Keratinocyte (primary cell): Measurements from ENCODE around the gene MRAP. TPM values are rescaled to one million over a fixed set of nuclear protein-coding genes. Genes with fewer than 3 reads are reported as not detected.
A peak's percentile ranks its signal among the peaks of the same experiment; 100 is the strongest.
"Not testable (repeated sequence)": the region's sequence is repeated elsewhere in the genome, so short reads cannot be mapped to it uniquely, and the experiment has no call there.

Experiments used
- DNase-seq: peaks from one replicate; pipeline ENCODE4 v3.0.0-alpha.2; 2011; ENCODE audit warnings: low read depth, missing footprints, low spot score
- FAIRE-seq: peaks from 2 replicates; lab custom pipeline; 2011; peaks lifted over from hg19 to GRCh38; lab: Jason Lieb, UNC
- H2AFZ ChIP-seq: 2 replicates; pipeline ENCODE4 v1.6.0; 2012; ENCODE audit warnings: low read length, control low read depth, inconsistent platforms; ENCODE audit not compliant: control insufficient read depth
- H3K27ac ChIP-seq: 2 replicates; pipeline ENCODE4 v1.5.1; 2011; ENCODE audit warnings: low read length; ENCODE audit not compliant: control insufficient read depth, insufficient read depth
- H3K27me3 ChIP-seq: 3 replicates; pipeline ENCODE4 v1.6.0; 2011; ENCODE audit warnings: low read length; ENCODE audit not compliant: control insufficient read depth, insufficient read depth; ENCODE audit errors: extremely low read depth
- H3K36me3 ChIP-seq, 2 experiments: 2 replicates in 1 of 2; 3 replicates in 1 of 2; pipeline ENCODE4 v1.5.1; 2011; ENCODE audit warnings: low read length in 2 of 2, mild to moderate bottlenecking in 1 of 2; ENCODE audit not compliant: control insufficient read depth in 2 of 2, insufficient read depth in 2 of 2; ENCODE audit errors: extremely low read depth in 1 of 2
- H3K4me1 ChIP-seq: 3 replicates; pipeline ENCODE4 v1.5.1; 2011; ENCODE audit warnings: low read length; ENCODE audit not compliant: control insufficient read depth, insufficient read depth; ENCODE audit errors: extremely low read depth
- H3K4me2 ChIP-seq: 3 replicates; pipeline ENCODE4 v1.6.0; 2011; ENCODE audit warnings: low read depth, low read length; ENCODE audit not compliant: control insufficient read depth, insufficient read depth; ENCODE audit errors: extremely low read depth
- H3K4me3 ChIP-seq, 3 experiments: fragments of 200-600 bp in 1 of 3; sonication (generic) in 1 of 3; 2 replicates in 2 of 3; 3 replicates in 1 of 3; pipeline ENCODE4 v1.5.1; 2011 to 2016; ENCODE audit warnings: low read length in 3 of 3, mild to moderate bottlenecking in 3 of 3, control low read depth in 2 of 3, inconsistent platforms in 1 of 3, low read depth in 1 of 3, mixed read lengths in 1 of 3, mixed run types in 1 of 3, moderate library complexity in 1 of 3; ENCODE audit not compliant: control insufficient read depth in 2 of 3, insufficient read depth in 2 of 3; ENCODE audit errors: extremely low read depth in 1 of 3
- H3K79me2 ChIP-seq: 2 replicates; pipeline ENCODE4 v1.6.0; 2012; ENCODE audit warnings: low read length; ENCODE audit not compliant: control insufficient read depth, insufficient read depth
- H3K9ac ChIP-seq: 3 replicates; pipeline ENCODE4 v1.6.0; 2011; ENCODE audit warnings: low read length; ENCODE audit not compliant: control insufficient read depth, insufficient read depth; ENCODE audit errors: extremely low read depth
- H3K9me1 ChIP-seq: 3 replicates; pipeline ENCODE4 v1.6.0; 2011; ENCODE audit warnings: low read length; ENCODE audit not compliant: control insufficient read depth, insufficient read depth; ENCODE audit errors: extremely low read depth
- H3K9me3 ChIP-seq: 2 replicates; pipeline ENCODE4 v1.5.1; 2012; ENCODE audit warnings: low read depth, low read length; ENCODE audit not compliant: control insufficient read depth
- H4K20me1 ChIP-seq: 3 replicates; pipeline ENCODE4 v1.6.0; 2011; ENCODE audit warnings: low read length; ENCODE audit not compliant: control insufficient read depth, insufficient read depth; ENCODE audit errors: extremely low read depth
- CTCF ChIP-seq, 3 experiments: IDR thresholded peaks in 1 of 3; conservative IDR thresholded peaks in 1 of 3; optimal IDR thresholded peaks in 1 of 3; 2 replicates in 2 of 3; 3 replicates in 1 of 3; pipeline versions ENCODE3 to v1.5.1; 2011; ENCODE audit warnings: low read length in 3 of 3, mild to moderate bottlenecking in 3 of 3, moderate library complexity in 2 of 3, control low read depth in 1 of 3, inconsistent platforms in 1 of 3; ENCODE audit not compliant: insufficient read depth in 2 of 3; ENCODE audit errors: extremely low read depth in 1 of 3
- EZH2 ChIP-seq: IDR thresholded peaks from one replicate; pipeline ENCODE4 v1.6.1; 2012; ENCODE audit warnings: inconsistent platforms, mild to moderate bottlenecking, low read length, moderate library complexity
- dilution Hi-C: fragments of 300-500 bp; cut with MboI; formaldehyde crosslinking; loops from one replicate; pipeline ENCODE4 v1.7.0; 2020; ENCODE audit warnings: low sequenced_read_pairs; ENCODE audit not compliant: extremely low pct_ligation_motif_present
- polyA plus RNA-seq, 5 experiments: library from polyadenylated mRNA; depleted of rRNA in 3 of 5; stranded (reverse) in 3 of 5; stranded (forward) in 1 of 5; unstranded in 1 of 5; fragments of >200 nt; gene quantifications; 1 replicate in 1 of 5; 2 replicates in 3 of 5; 3 replicates in 1 of 5; pipeline versions ENCODE4 v1.2.1 to v1.2.3, GENCODE V29; 2011 to 2012; ENCODE audit warnings: missing spikeins in 2 of 5, low read depth in 1 of 5, low replicate concordance in 1 of 5

MRAP gene
- polyA plus RNA-seq, 1 donor (not counting 4 experiments of a cell fraction or from before 2014, with no cell fraction given): not detected

GRCh38 chr21:32257962-32258785 lies 40.5 kb upstream of the MRAP start:
- Histone ChIP-seq H3K36me3 (no peaks in the 10 kb centered on the region), H3K9ac (no peak overlapping the region), H2AFZ (no peak overlapping the region), H3K9me3 (no peaks in the 10 kb centered on the region), H3K4me1 (peaks cover 10% of the 10 kb centered on the region), H3K4me2 (peak overlapping the region; percentile 73), H3K9me1 (no peaks in the 10 kb centered on the region), H3K27me3 (peaks cover 12% of the 10 kb centered on the region), H3K4me3 (peak overlapping the region in 2 of 3 experiments; percentile 18 to 25), H3K27ac (no peak overlapping the region), H4K20me1 (no peaks in the 10 kb centered on the region), H3K79me2 (no peaks in the 10 kb centered on the region)
- dilution Hi-C loops: no loop called here
- peak; percentile 90 for FAIRE-seq
- no peak for TF ChIP-seq EZH2
- peak; percentile 64 to 86 (median 77) for TF ChIP-seq CTCF (optimal IDR thresholded peaks at IDR 0.05 in 1 of 3, IDR thresholded peaks at IDR 0.05 in 1 of 3, conservative IDR thresholded peaks at IDR 0.05 in 1 of 3; ENCODE audit: extremely low read depth in 1 of 3, insufficient read depth in 2 of 3, low read length in 3 of 3)
- DNase-seq: peak; percentile 21

- FAIRE-seq, H2AFZ ChIP-seq, dilution Hi-C loops, H3K36me3 ChIP-seq, DNase-seq, H3K4me3 ChIP-seq, H3K79me2 ChIP-seq, H3K9ac ChIP-seq, H3K9me1 ChIP-seq, H3K27ac ChIP-seq, H3K9me3 ChIP-seq, H3K4me2 ChIP-seq, H4K20me1 ChIP-seq, H3K4me1 ChIP-seq: not testable (repeated sequence)
- peaks cover 12% of the 10 kb centered on the region for H3K27me3 ChIP-seq
These were observed 39.9 kb upstream of the MRAP start for GRCh38 chr21:32258786-32259048.

- no peaks in the 10 kb centered on the region for H3K9me1 ChIP-seq
- no peak for TF ChIP-seq CTCF (optimal IDR thresholded peaks at IDR 0.05 in 1 of 3, IDR thresholded peaks at IDR 0.05 in 1 of 3, conservative IDR thresholded peaks at IDR 0.05 in 1 of 3; ENCODE audit: extremely low read depth in 1 of 3, insufficient read depth in 2 of 3, low read length in 3 of 3)
- TF ChIP-seq EZH2: no peak
- no peaks in the 10 kb centered on the region for H3K36me3 ChIP-seq
- H4K20me1 ChIP-seq: no peaks in the 10 kb centered on the region
- dilution Hi-C loops: no loop called here
- no peaks in the 10 kb centered on the region for H3K79me2 ChIP-seq
- H2AFZ ChIP-seq: no peak overlapping the region
- no peaks in the 10 kb centered on the region for H3K9me3 ChIP-seq
- no peak for FAIRE-seq
- no peak overlapping the region for H3K4me3 ChIP-seq
- no peak overlapping the region for H3K27ac ChIP-seq
- no peak overlapping the region for H3K4me2 ChIP-seq
- peaks cover 12% of the 10 kb centered on the region for H3K27me3 ChIP-seq
- H3K9ac ChIP-seq: no peak overlapping the region
- H3K4me1 ChIP-seq: peaks cover 10% of the 10 kb centered on the region
- DNase-seq: no peak
These were observed 38.5 kb upstream of the MRAP start for GRCh38 chr21:32260130-32260529.
